GM23338 (cell line): Measurements from ENCODE around the gene FARS2. TPM values are rescaled to one million over a fixed set of nuclear protein-coding genes. Genes with fewer than 3 reads are reported as not detected.

Experiments used
- ATAC-seq: fragments of 200-7000 bp; cut with Tn5 transposase; 3 replicates; pipeline ENCODE4 v1.9.1; 2020
- DNase-seq: peaks from one replicate; pipeline ENCODE4 v3.0.0-alpha.2; 2015; ENCODE audit warnings: low spot score
- H2AFZ ChIP-seq: fragments of 200-600 bp; sonication (generic); 2 replicates; pipeline ENCODE4 v1.8.0; 2016; ENCODE audit warnings: antibody characterized with exemption, mild to moderate bottlenecking, moderate library complexity
- H3F3A ChIP-seq: fragments of 200-600 bp; sonication (generic); replicated peaks from 2 replicates; pipeline ENCODE4 v1.8.0; 2017; ENCODE audit warnings: antibody characterized with exemption, mixed run types, low read depth
- H3K27ac ChIP-seq: fragments of 200-600 bp; sonication (generic); 2 replicates; pipeline ENCODE4 v1.6.1; 2016; ENCODE audit warnings: low read depth
- H3K27me3 ChIP-seq: fragments of 200-600 bp; sonication (generic); 2 replicates; pipeline ENCODE4 v1.8.0; 2016; ENCODE audit warnings: mild to moderate bottlenecking, mixed run types, moderate library complexity; ENCODE audit not compliant: insufficient read depth
- H3K36me3 ChIP-seq: fragments of 200-600 bp; sonication (generic); 2 replicates; pipeline ENCODE4 v1.8.0; 2016; ENCODE audit warnings: mild to moderate bottlenecking; ENCODE audit not compliant: insufficient read depth
- H3K4me1 ChIP-seq: fragments of 200-600 bp; sonication (generic); 2 replicates; pipeline ENCODE4 v1.8.0; 2016; ENCODE audit warnings: mild to moderate bottlenecking, moderate library complexity; ENCODE audit not compliant: insufficient read depth
- H3K4me2 ChIP-seq: fragments of 200-600 bp; sonication (generic); 2 replicates; pipeline ENCODE4 v1.7.1; 2017; ENCODE audit warnings: mixed run types
- H3K4me3 ChIP-seq: fragments of 200-600 bp; sonication (generic); 2 replicates; pipeline ENCODE4 v1.6.1; 2016; ENCODE audit warnings: mixed run types
- H3K79me2 ChIP-seq: fragments of 200-600 bp; sonication (generic); replicated peaks from 2 replicates; pipeline ENCODE4 v1.8.0; 2017; ENCODE audit warnings: mild to moderate bottlenecking; ENCODE audit not compliant: insufficient read depth
- H3K9me2 ChIP-seq: fragments of 200-600 bp; sonication (generic); 2 replicates; pipeline ENCODE4 v1.8.0; 2017; ENCODE audit not compliant: insufficient read depth
- H4K20me1 ChIP-seq: fragments of 200-600 bp; sonication (generic); replicated peaks from 2 replicates; pipeline ENCODE4 v1.8.0; 2017; ENCODE audit warnings: mild to moderate bottlenecking; ENCODE audit not compliant: insufficient read depth
- H3K27ac Mint-ChIP-seq: 2 replicates; pipeline ENCODE4 v1.8.0; 2020; ENCODE audit warnings: inconsistent platforms, mild to moderate bottlenecking, moderate library complexity, mixed read lengths
- H3K27me3 Mint-ChIP-seq: 3 replicates; pipeline ENCODE4 v1.8.0; 2022; ENCODE audit warnings: low read depth, mild to moderate bottlenecking, moderate library complexity, mixed read lengths, inconsistent platforms; ENCODE audit not compliant: insufficient read depth, poor library complexity
- H3K36me3 Mint-ChIP-seq: 3 replicates; pipeline ENCODE4 v1.8.0; 2021; ENCODE audit warnings: low read depth, mild to moderate bottlenecking, inconsistent platforms, moderate library complexity, mixed read lengths
- H3K4me1 Mint-ChIP-seq: 3 replicates; pipeline ENCODE4 v1.8.0; 2020; ENCODE audit warnings: mild to moderate bottlenecking, inconsistent platforms, mixed read lengths
- H3K4me3 Mint-ChIP-seq: 3 replicates; pipeline ENCODE4 v1.8.0; 2021; ENCODE audit warnings: moderate library complexity, mild to moderate bottlenecking, inconsistent platforms, mixed read lengths
- H3K9me3 Mint-ChIP-seq: 3 replicates; pipeline ENCODE4 v1.8.0; 2020; ENCODE audit warnings: moderate library complexity, mild to moderate bottlenecking, inconsistent platforms, mixed read lengths
- CTCF ChIP-seq, 2 experiments: fragments of 200-600 bp in 1 of 2; sonication (generic) in 1 of 2; conservative IDR thresholded peaks; 2 replicates each; pipeline versions ENCODE4 v1.5.1 to v1.6.1; 2016 to 2017; ENCODE audit warnings: antibody characterized with exemption in 2 of 2, low read depth in 2 of 2, mild to moderate bottlenecking in 2 of 2, moderate library complexity in 1 of 2
- ETS1 ChIP-seq: IDR thresholded peaks from 2 replicates; pipeline ENCODE4 v1.6.1; 2016; ENCODE audit warnings: antibody characterized with exemption
- EZH2 ChIP-seq: fragments of 200-600 bp; sonication (generic); IDR thresholded peaks from one replicate; pipeline ENCODE4 v1.8.0; 2017; ENCODE audit warnings: antibody characterized with exemption, mild to moderate bottlenecking, low read depth; ENCODE audit not compliant: unreplicated experiment
- EZH2phosphoT487 ChIP-seq: fragments of 200-600 bp; sonication (generic); IDR thresholded peaks from one replicate; pipeline ENCODE4 v1.8.1; 2018; ENCODE audit warnings: antibody characterized with exemption; ENCODE audit not compliant: unreplicated experiment
- NANOG ChIP-seq: IDR thresholded peaks from 2 replicates; pipeline ENCODE4 v1.6.1; 2016; ENCODE audit warnings: antibody characterized with exemption, borderline replicate concordance
- ZNF114 ChIP-seq: fragments of 250-450 bp; sonication (Bioruptor Pico); IDR thresholded peaks from 2 replicates; pipeline ENCODE4 v1.5.0; 2020; ENCODE audit warnings: mild to moderate bottlenecking, moderate library complexity
- ZNF331 ChIP-seq: fragments of 250-450 bp; sonication (Bioruptor Pico); IDR thresholded peaks from 2 replicates; pipeline ENCODE4 v1.5.0; 2020; ENCODE audit warnings: low read depth, mild to moderate bottlenecking, moderate library complexity
- ZNF462 ChIP-seq: fragments of 250-450 bp; sonication (Bioruptor Pico); IDR thresholded peaks from 2 replicates; pipeline ENCODE4 v1.5.0; 2020; ENCODE audit warnings: mild to moderate bottlenecking, moderate library complexity
- polyA plus RNA-seq: library from polyadenylated mRNA; unstranded; fragments of >200 nt; fragmentation: Nextera tagmentation; extraction: Ambion mirVana; gene quantifications from 2 replicates; pipeline ENCODE4 v1.2.1, GENCODE V29; 2016
- total RNA-seq: library from RNA; depleted of rRNA; stranded (reverse); fragments of >200 nt; shearing (Covaris generic); gene quantifications from 2 replicates; pipeline ENCODE4 v1.2.3, GENCODE V29; 2014

FARS2 gene
- total and polyA plus RNA-seq, 2 experiments from 2014 or later = 7.6 to 19.0 TPM

- Mint-ChIP-seq H3K9me3 (no peaks in the 10 kb centered on the region; the same call in 2 of the 3 replicates), H3K4me1 (peaks cover 45% of the 10 kb centered on the region), H3K4me3 (no peak overlapping the region), H3K27ac (no peak overlapping the region), H3K36me3 (no peaks in the 10 kb centered on the region), H3K27me3 (no peaks in the 10 kb centered on the region)
- H3K27me3 ChIP-seq = no peaks in the 10 kb centered on the region
- H3F3A ChIP-seq = no peaks in the 10 kb centered on the region
- no peak for ATAC-seq
- H3K79me2 ChIP-seq = no peaks in the 10 kb centered on the region
- H4K20me1 ChIP-seq = no peaks in the 10 kb centered on the region
- no peak overlapping the region for H3K4me3 ChIP-seq
- no peaks in the 10 kb centered on the region for H3K36me3 ChIP-seq
- H2AFZ ChIP-seq = no peak overlapping the region
- H3K27ac ChIP-seq = no peak overlapping the region
- H3K4me1 ChIP-seq = no peaks in the 10 kb centered on the region
- TF ChIP-seq EZH2 = no peak
- TF ChIP-seq ZNF331 (CRISPR knock-in tag) = no peak
- no peak for TF ChIP-seq NANOG
- TF ChIP-seq CTCF (conservative IDR thresholded peaks at IDR 0.05; ENCODE audit: low read depth in 2 of 2) = no peak
- TF ChIP-seq ZNF462 (CRISPR knock-in tag) = no peak
- no peak for TF ChIP-seq ZNF114 (CRISPR knock-in tag)
- no peak for TF ChIP-seq ETS1
- no peak for TF ChIP-seq EZH2phosphoT487
- no peaks in the 10 kb centered on the region for H3K9me2 ChIP-seq
- no peak overlapping the region for H3K4me2 ChIP-seq
- DNase-seq = no peak
Measured at GRCh38 chr6:5509106-5509505, 247.8 kb downstream of the FARS2 start.
